Tibial artery (tissue), 4 donors: ENCODE results near the gene OR2C3.

ENCODE experiments used
- DNase-seq, 2 donors: peaks; one replicate each; pipeline ENCODE4 v3.0.0-alpha.2; 2019
- H3K27ac ChIP-seq, 2 donors: fragments of 200-600 bp; sonication (generic) in 1 of 2; 1 replicate in 1 of 2; 2 replicates in 1 of 2; pipeline ENCODE4 v1.5.1; 2018 to 2019; ENCODE audit warnings: mild to moderate bottlenecking in 1 of 2
- H3K27me3 ChIP-seq, 2 donors: fragments of 200-600 bp; sonication (generic) in 1 of 2; one replicate each; pipeline versions ENCODE4 v1.5.1 to v1.6.0; 2016 to 2019
- H3K36me3 ChIP-seq, 3 donors: fragments of 200-600 bp; sonication (generic) in 2 of 3; one replicate each; pipeline ENCODE4 v1.5.1; 2016 to 2019; ENCODE audit warnings: mild to moderate bottlenecking in 2 of 3
- H3K4me1 ChIP-seq, 4 donors: fragments of 200-600 bp; sonication (generic) in 2 of 4; 1 replicate in 3 of 4; 2 replicates in 1 of 4; pipeline ENCODE4 v1.5.1; 2016 to 2019
- H3K4me3 ChIP-seq, 2 donors: fragments of 200-600 bp; sonication (generic) in 1 of 2; 1 replicate in 1 of 2; 2 replicates in 1 of 2; pipeline ENCODE4 v1.5.1; 2018 to 2019; ENCODE audit warnings: mild to moderate bottlenecking in 2 of 2
- H3K9me3 ChIP-seq, 3 donors: fragments of 200-600 bp; sonication (generic) in 1 of 3; one replicate each; pipeline ENCODE4 v1.5.1; 2016 to 2019
- CTCF ChIP-seq, 2 experiments: fragments of 200-600 bp in 1 of 2; fragments of 450-650 bp in 1 of 2; IDR thresholded peaks; one replicate each; pipeline ENCODE4 v1.5.1; 2017 to 2019; ENCODE audit warnings: antibody characterized with exemption in 2 of 2, mild to moderate bottlenecking in 1 of 2, moderate library complexity in 1 of 2
- intact Hi-C: fragments of 100-400 bp; cut with DNase I; formaldehyde crosslinking; loops from one replicate; pipeline ENCODE4 v1.15.0; 2023; ENCODE audit warnings: low total_unique reads

Gene OR2C3

GRCh38 chr1:247548092-247548491 is 11.9 kb upstream of the OR2C3 start:
- H3K27ac ChIP-seq, result no peak overlapping the region
- no peaks in the 10 kb centered on the region for H3K9me3 ChIP-seq
- DNase-seq, result no peak
- no peak for TF ChIP-seq CTCF (IDR thresholded peaks at IDR 0.05)
- no peaks in the 10 kb centered on the region for H3K36me3 ChIP-seq
- H3K4me1 ChIP-seq, result no peaks in the 10 kb centered on the region
- H3K4me3 ChIP-seq, result no peak overlapping the region
- intact Hi-C loops, result no loop called here
- no peaks in the 10 kb centered on the region for H3K27me3 ChIP-seq

DNA sequence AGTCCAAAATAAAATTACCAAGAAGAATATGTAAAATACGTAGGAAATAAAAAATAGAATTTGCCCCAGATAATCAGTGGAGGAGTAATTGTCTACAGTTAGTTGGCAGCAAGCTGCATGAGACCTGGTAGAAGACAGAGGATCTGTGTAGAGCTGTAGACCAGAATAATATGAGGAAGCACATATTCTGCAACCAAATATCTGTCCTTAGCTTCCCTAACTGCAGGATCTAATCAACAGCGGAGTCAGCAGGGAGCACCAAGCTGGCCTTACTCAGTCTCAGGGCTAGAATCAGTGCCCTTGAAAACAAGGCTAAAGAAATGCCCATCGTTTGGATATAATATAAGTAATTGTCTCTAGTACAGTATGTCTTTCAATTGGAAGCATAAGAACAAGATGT is 6.6 kb upstream of the OR2C3 start:
- intact Hi-C loops, result no loop called here
- no peak overlapping the region for H3K27ac ChIP-seq

DNA sequence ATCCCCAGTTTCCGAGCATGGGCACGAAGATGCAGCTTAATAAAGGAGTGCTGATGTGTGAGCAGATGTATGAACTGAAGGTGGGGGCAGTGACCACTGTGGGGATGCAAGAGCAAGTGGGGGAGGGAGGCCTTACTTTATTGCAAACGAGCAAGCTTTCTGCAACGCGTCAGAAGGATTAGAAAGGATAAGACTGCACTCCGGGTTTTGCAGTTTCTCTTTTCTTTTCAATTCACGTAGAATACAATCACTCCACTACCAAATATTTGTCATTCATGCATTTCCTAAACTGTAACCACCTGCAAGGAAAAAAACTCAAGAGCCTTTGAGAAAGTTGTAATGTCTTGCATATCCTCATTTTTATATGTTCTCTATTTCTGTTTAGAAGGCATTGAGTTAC is 4.3 kb upstream of the OR2C3 start:
- no peaks in the 10 kb centered on the region for H3K36me3 ChIP-seq
- no peak for TF ChIP-seq CTCF (IDR thresholded peaks at IDR 0.05)
- H3K27me3 ChIP-seq, result no peaks in the 10 kb centered on the region
- H3K9me3 ChIP-seq, result no peaks in the 10 kb centered on the region
- no peak for DNase-seq
- H3K4me1 ChIP-seq, result no peaks in the 10 kb centered on the region
- intact Hi-C loops, result no loop called here
- no peak overlapping the region for H3K27ac ChIP-seq
- H3K4me3 ChIP-seq, result no peak overlapping the region

More for the DNA sequence above, 6.6 kb upstream of the OR2C3 start:
- H3K4me1 ChIP-seq, result no peaks in the 10 kb centered on the region
- no peak overlapping the region for H3K4me3 ChIP-seq
- no peak for TF ChIP-seq CTCF (IDR thresholded peaks at IDR 0.05)
- no peaks in the 10 kb centered on the region for H3K27me3 ChIP-seq
- no peaks in the 10 kb centered on the region for H3K9me3 ChIP-seq
- H3K36me3 ChIP-seq, result no peaks in the 10 kb centered on the region
- no peak for DNase-seq

- intact Hi-C loops, result no loop called here
- no peaks in the 10 kb centered on the region for H3K9me3 ChIP-seq
- no peaks in the 10 kb centered on the region for H3K27me3 ChIP-seq
- no peaks in the 10 kb centered on the region for H3K4me1 ChIP-seq
- no peak overlapping the region for H3K4me3 ChIP-seq
- H3K36me3 ChIP-seq, result no peaks in the 10 kb centered on the region
- no peak overlapping the region for H3K27ac ChIP-seq
- no peak for DNase-seq
- TF ChIP-seq CTCF (IDR thresholded peaks at IDR 0.05), result no peak
Observed at GRCh38 chr1:247539215-247539614, 3.0 kb upstream of the OR2C3 start.

- no peak for TF ChIP-seq CTCF (IDR thresholded peaks at IDR 0.05)
- intact Hi-C loops, result no loop called here
- Histone ChIP-seq H3K27ac (no peak overlapping the region), H3K4me1 (no peaks in the 10 kb centered on the region), H3K36me3 (no peaks in the 10 kb centered on the region), H3K4me3 (no peak overlapping the region), H3K9me3 (no peaks in the 10 kb centered on the region), H3K27me3 (no peaks in the 10 kb centered on the region)
- DNase-seq, result no peak
Observed at GRCh38 chr1:247538561-247538960, 2.3 kb upstream of the OR2C3 start.

DNA sequence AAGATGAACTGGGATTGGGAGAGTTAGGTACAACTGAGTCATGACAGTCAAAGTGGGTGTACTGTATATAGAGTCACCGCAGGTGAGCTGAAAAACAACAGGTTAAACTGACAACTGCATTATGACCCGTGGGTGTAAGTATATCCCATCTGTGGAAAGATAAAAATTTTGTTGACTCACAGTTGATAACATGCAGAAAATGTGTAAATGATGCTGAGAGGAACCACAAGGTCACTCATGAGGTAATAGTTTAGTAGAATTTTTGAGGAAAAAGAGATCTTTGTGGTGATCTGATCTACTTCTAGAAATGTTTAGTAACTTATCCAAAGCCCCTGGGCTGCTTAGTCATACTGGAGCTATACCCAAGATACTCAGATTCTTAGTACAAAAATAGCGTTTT is 838 bp downstream of the OR2C3 start:
- no peak for TF ChIP-seq CTCF (IDR thresholded peaks at IDR 0.05)
- no peak for DNase-seq
- no peak overlapping the region for H3K27ac ChIP-seq
- no peaks in the 10 kb centered on the region for H3K36me3 ChIP-seq
- no peaks in the 10 kb centered on the region for H3K4me1 ChIP-seq
- intact Hi-C loops, result no loop called here
- no peak overlapping the region for H3K4me3 ChIP-seq
- peaks cover 0 to 7% of the 10 kb centered on the region in 2 donors for H3K27me3 ChIP-seq
- H3K9me3 ChIP-seq, result peaks cover 0 to 9% (median 0%) of the 10 kb centered on the region in 3 donors
